ENCODE results near the gene DUS3L.

Gene DUS3L

DNA sequence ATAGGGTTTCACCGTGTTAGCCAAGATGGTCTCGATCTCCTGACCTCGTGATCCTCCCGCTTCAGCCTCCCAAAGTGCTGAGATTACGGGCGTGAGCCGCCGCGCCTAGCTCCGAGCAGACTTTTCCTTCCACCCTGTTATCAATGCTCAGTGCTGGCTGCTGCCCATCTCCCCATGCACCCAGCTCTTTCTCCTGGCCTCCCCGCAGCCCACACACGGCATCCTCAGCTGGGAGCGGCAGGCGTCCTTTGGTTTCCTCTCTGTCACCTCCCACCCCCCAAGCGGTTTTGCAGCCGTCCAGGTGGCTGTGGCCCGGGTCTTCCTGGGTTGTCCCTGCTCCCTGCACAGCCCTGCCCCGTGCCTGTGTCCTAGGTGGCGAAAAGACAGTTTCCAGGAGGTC lies 18.5 kb downstream of the DUS3L start:
- no peaks in the 10 kb centered on the region for H4K20me1 ChIP-seq (ENCODE audit: insufficient read depth, low read length)
- H2AFZ ChIP-seq (ENCODE audit: low read depth, low read length) = no peak overlapping the region

DNA sequence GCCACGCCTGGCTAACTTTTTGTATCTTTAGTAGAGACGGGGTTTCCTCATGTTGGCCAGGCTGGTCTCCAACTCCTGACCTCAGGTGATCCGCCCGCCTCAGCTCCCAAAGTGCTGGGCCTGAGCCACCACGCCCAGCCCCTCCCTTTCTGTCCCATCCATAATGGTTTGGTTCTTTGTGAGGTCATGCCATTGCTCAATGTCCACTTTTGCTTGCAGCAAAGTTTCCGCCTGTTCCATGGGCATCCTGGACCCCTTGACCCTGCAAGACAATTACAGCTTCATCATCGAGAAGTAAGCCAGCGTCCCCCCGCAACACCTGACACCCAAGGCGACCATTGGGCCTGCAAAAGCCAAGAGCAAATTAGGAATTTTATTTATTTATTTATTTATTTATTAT lies 23.0 kb downstream of the DUS3L start:
- no peaks in the 10 kb centered on the region for H3K36me3 ChIP-seq (replicated peaks; ENCODE audit: low read depth, low read length)
- H3K9ac ChIP-seq (ENCODE audit: low read length) = no peak overlapping the region
- no peaks in the 10 kb centered on the region for H4K20me1 ChIP-seq (ENCODE audit: insufficient read depth, low read length)
- H3K27ac ChIP-seq (ENCODE audit: low read length) = no peak overlapping the region
- H3K79me2 ChIP-seq (ENCODE audit: low read length) = no peaks in the 10 kb centered on the region
- no peaks in the 10 kb centered on the region for H3K4me1 ChIP-seq (ENCODE audit: low read length)
- H3K4me3 ChIP-seq (ENCODE audit: low read length) = no peak overlapping the region
- H3K27me3 ChIP-seq (ENCODE audit: low read depth, low read length) = no peaks in the 10 kb centered on the region
- H3K9me3 ChIP-seq (ENCODE audit: insufficient read depth, low read length) = no peaks in the 10 kb centered on the region
- H2AFZ ChIP-seq (ENCODE audit: low read depth, low read length) = no peak overlapping the region
- TF ChIP-seq CTCF (IDR thresholded peaks at IDR 0.05; ENCODE audit: low read depth, low read length) (no peak), EZH2phosphoT487 (IDR thresholded peaks at IDR 0.05; ENCODE audit: low read depth) (no peak)
- no peak overlapping the region for H3K4me2 ChIP-seq (ENCODE audit: low read length)

More for the DNA sequence above, 18.5 kb downstream of the DUS3L start:
- H3K9ac ChIP-seq (ENCODE audit: low read length) = no peak overlapping the region
- TF ChIP-seq EZH2phosphoT487 (IDR thresholded peaks at IDR 0.05; ENCODE audit: low read depth) (no peak), CTCF (IDR thresholded peaks at IDR 0.05; ENCODE audit: low read depth, low read length) (no peak)
- no peaks in the 10 kb centered on the region for H3K9me3 ChIP-seq (ENCODE audit: insufficient read depth, low read length)
- H3K27ac ChIP-seq (ENCODE audit: low read length) = no peak overlapping the region
- no peaks in the 10 kb centered on the region for H3K79me2 ChIP-seq (ENCODE audit: low read length)
- no peak overlapping the region for H3K4me3 ChIP-seq (ENCODE audit: low read length)
- H3K4me2 ChIP-seq (ENCODE audit: low read length) = no peak overlapping the region
- peaks cover 4% of the 10 kb centered on the region; the same call in 1 of the 2 replicates for H3K4me1 ChIP-seq (ENCODE audit: low read length)
- H3K36me3 ChIP-seq (replicated peaks; ENCODE audit: low read depth, low read length) = no peaks in the 10 kb centered on the region
- no peaks in the 10 kb centered on the region for H3K27me3 ChIP-seq (ENCODE audit: low read depth, low read length)

GRCh38 chr19:5765220-5765619 lies 25.7 kb downstream of the DUS3L start:
- no peaks in the 10 kb centered on the region for H3K4me1 ChIP-seq (ENCODE audit: low read length)
- no peak overlapping the region for H3K4me3 ChIP-seq (ENCODE audit: low read length)
- H3K27me3 ChIP-seq (ENCODE audit: low read depth, low read length) = no peaks in the 10 kb centered on the region

DNA sequence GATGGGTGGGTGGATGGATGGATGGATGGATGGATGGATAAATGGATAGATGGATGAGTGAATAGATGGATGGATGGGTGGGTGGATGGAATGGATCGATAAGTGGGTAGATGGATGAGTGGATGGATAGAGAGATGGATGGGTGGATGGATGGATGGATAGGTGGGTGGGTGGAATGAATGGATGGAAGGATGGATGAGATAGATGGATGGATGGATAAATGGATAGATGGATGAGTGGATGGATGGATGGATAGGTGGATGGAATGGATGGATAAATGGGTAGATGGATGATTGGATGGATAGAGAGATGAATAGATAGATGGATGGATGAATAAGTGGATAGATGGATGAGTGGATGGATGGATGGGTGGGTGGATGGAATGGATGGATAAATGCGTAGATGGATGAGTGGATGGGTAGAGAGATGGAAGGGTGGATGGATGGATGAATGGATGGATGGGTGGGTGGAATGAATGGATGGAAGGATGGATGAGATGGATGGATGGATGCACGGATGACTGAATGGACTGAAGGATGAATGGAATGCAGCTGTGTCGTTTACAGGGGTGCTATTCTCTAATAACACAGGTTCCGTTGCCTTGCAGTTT lies 28.2 kb downstream of the DUS3L start:
- Histone ChIP-seq H3K36me3 (replicated peaks; ENCODE audit: low read depth, low read length) (no peaks in the 10 kb centered on the region), H3K27ac (ENCODE audit: low read length) (no peak overlapping the region), H2AFZ (ENCODE audit: low read depth, low read length) (no peak overlapping the region), H3K27me3 (ENCODE audit: low read depth, low read length) (no peaks in the 10 kb centered on the region), H3K9ac (ENCODE audit: low read length) (no peak overlapping the region), H3K4me2 (ENCODE audit: low read length) (no peak overlapping the region), H3K79me2 (ENCODE audit: low read length) (no peaks in the 10 kb centered on the region), H3K4me1 (ENCODE audit: low read length) (no peaks in the 10 kb centered on the region), H3K4me3 (ENCODE audit: low read length) (no peak overlapping the region), H4K20me1 (ENCODE audit: insufficient read depth, low read length) (no peaks in the 10 kb centered on the region), H3K9me3 (ENCODE audit: insufficient read depth, low read length) (no peaks in the 10 kb centered on the region)
- TF ChIP-seq CTCF (IDR thresholded peaks at IDR 0.05; ENCODE audit: low read depth, low read length) (no peak), EZH2phosphoT487 (IDR thresholded peaks at IDR 0.05; ENCODE audit: low read depth) (no peak)

More at GRCh38 chr19:5765220-5765619, 25.7 kb downstream of the DUS3L start:
- no peak for TF ChIP-seq EZH2phosphoT487 (IDR thresholded peaks at IDR 0.05; ENCODE audit: low read depth)
- H3K36me3 ChIP-seq (replicated peaks; ENCODE audit: low read depth, low read length) = no peaks in the 10 kb centered on the region
- H3K4me2 ChIP-seq (ENCODE audit: low read length) = no peak overlapping the region
- no peak overlapping the region for H3K27ac ChIP-seq (ENCODE audit: low read length)
- no peak overlapping the region for H3K9ac ChIP-seq (ENCODE audit: low read length)
- no peaks in the 10 kb centered on the region for H4K20me1 ChIP-seq (ENCODE audit: insufficient read depth, low read length)
- no peaks in the 10 kb centered on the region for H3K79me2 ChIP-seq (ENCODE audit: low read length)
- no peaks in the 10 kb centered on the region for H3K9me3 ChIP-seq (ENCODE audit: insufficient read depth, low read length)
- H2AFZ ChIP-seq (ENCODE audit: low read depth, low read length) = no peak overlapping the region

All from OCI-LY3 (cell line).